ENCODE measurements around the gene ZMYND10.

Gene ZMYND10

GRCh38 chr3:50296721-50297383 lies 48.7 kb downstream of the ZMYND10 start:
- no peaks in the 10 kb centered on the region for H3K36me3 ChIP-seq (ENCODE audit: control insufficient read depth, low read depth, low read length)
- no peaks in the 10 kb centered on the region for H3K27me3 ChIP-seq (ENCODE audit: control insufficient read depth, insufficient read depth, low read length)
- no peak overlapping the region for H3K4me3 ChIP-seq (ENCODE audit: low read length)
- no peak overlapping the region for H3K9ac ChIP-seq (ENCODE audit: low read length)
- peaks cover 11% of the 10 kb centered on the region for H3K4me1 ChIP-seq (ENCODE audit: control insufficient read depth, low read depth, low read length)
- no peaks in the 10 kb centered on the region for H3K9me3 ChIP-seq (ENCODE audit: control insufficient read depth, low read depth, low read length)
- no peak overlapping the region for H3K27ac ChIP-seq (ENCODE audit: low read length)

GRCh38 chr3:50295553-50296431 lies 49.7 kb downstream of the ZMYND10 start:
- Histone ChIP-seq H3K36me3 (ENCODE audit: control insufficient read depth, low read depth, low read length) (no peaks in the 10 kb centered on the region), H3K9ac (ENCODE audit: low read length) (no peak overlapping the region), H3K9me3 (ENCODE audit: control insufficient read depth, low read depth, low read length) (no peaks in the 10 kb centered on the region), H3K27ac (ENCODE audit: low read length) (no peak overlapping the region), H3K4me1 (ENCODE audit: control insufficient read depth, low read depth, low read length) (peaks cover 11% of the 10 kb centered on the region), H3K4me3 (ENCODE audit: low read length) (no peak overlapping the region), H3K27me3 (ENCODE audit: control insufficient read depth, insufficient read depth, low read length) (no peaks in the 10 kb centered on the region)

GRCh38 chr3:50294492-50295403 lies 50.8 kb downstream of the ZMYND10 start:
- Histone ChIP-seq H3K27ac (ENCODE audit: low read length) (no peak overlapping the region), H3K27me3 (ENCODE audit: control insufficient read depth, insufficient read depth, low read length) (no peaks in the 10 kb centered on the region), H3K4me1 (ENCODE audit: control insufficient read depth, low read depth, low read length) (peaks cover 7% of the 10 kb centered on the region), H3K4me3 (ENCODE audit: low read length) (no peak overlapping the region), H3K9ac (ENCODE audit: low read length) (no peak overlapping the region), H3K9me3 (ENCODE audit: control insufficient read depth, low read depth, low read length) (no peaks in the 10 kb centered on the region), H3K36me3 (ENCODE audit: control insufficient read depth, low read depth, low read length) (peaks cover 4% of the 10 kb centered on the region)

- H3K27ac ChIP-seq (ENCODE audit: low read length): no peak overlapping the region
- no peaks in the 10 kb centered on the region for H3K27me3 ChIP-seq (ENCODE audit: control insufficient read depth, insufficient read depth, low read length)
- H3K4me1 ChIP-seq (ENCODE audit: control insufficient read depth, low read depth, low read length): peaks cover 5% of the 10 kb centered on the region
- H3K9me3 ChIP-seq (ENCODE audit: control insufficient read depth, low read depth, low read length): no peaks in the 10 kb centered on the region
- H3K36me3 ChIP-seq (ENCODE audit: control insufficient read depth, low read depth, low read length): peaks cover 11% of the 10 kb centered on the region
- H3K4me3 ChIP-seq (ENCODE audit: low read length): no peak overlapping the region
- no peak overlapping the region for H3K9ac ChIP-seq (ENCODE audit: low read length)
These were observed 51.4 kb downstream of the ZMYND10 start for GRCh38 chr3:50294089-50294488.

- no peaks in the 10 kb centered on the region for H3K9me3 ChIP-seq (ENCODE audit: control insufficient read depth, low read depth, low read length)
- peaks cover 19% of the 10 kb centered on the region for H3K36me3 ChIP-seq (ENCODE audit: control insufficient read depth, low read depth, low read length)
- no peaks in the 10 kb centered on the region for H3K27me3 ChIP-seq (ENCODE audit: control insufficient read depth, insufficient read depth, low read length)
- peak overlapping the region; percentile 47 for H3K9ac ChIP-seq (ENCODE audit: low read length)
- H3K4me3 ChIP-seq (ENCODE audit: low read length): peak overlapping the region; percentile 36
- H3K27ac ChIP-seq (ENCODE audit: low read length): no peak overlapping the region
- H3K4me1 ChIP-seq (ENCODE audit: control insufficient read depth, low read depth, low read length): peaks cover 5% of the 10 kb centered on the region
These were observed 52.3 kb downstream of the ZMYND10 start for GRCh38 chr3:50293079-50293801.

GRCh38 chr3:50292159-50293078 lies 53.1 kb downstream of the ZMYND10 start, which contains the start of gene IFRD2:
TSS of gene IFRD2 (minus strand) at chr3:50292429. CDS start at chr3:50292274, 155 bp downstream.
- Histone ChIP-seq H3K36me3 (ENCODE audit: control insufficient read depth, low read depth, low read length) (peaks cover 28% of the 10 kb centered on the region), H3K4me1 (ENCODE audit: control insufficient read depth, low read depth, low read length) (peaks cover 5% of the 10 kb centered on the region), H3K27ac (ENCODE audit: low read length) (peak within 1 kb of the TSS; percentile 6), H3K9me3 (ENCODE audit: control insufficient read depth, low read depth, low read length) (no peaks in the 10 kb centered on the region), H3K9ac (ENCODE audit: low read length) (peak within 1 kb of the TSS; percentile 88), H3K27me3 (ENCODE audit: control insufficient read depth, insufficient read depth, low read length) (no peaks in the 10 kb centered on the region), H3K4me3 (ENCODE audit: low read length) (peak within 1 kb of the TSS; percentile 93)
